K562 (cell line): Measurements from ENCODE around the gene TBXAS1. TPM values are rescaled to one million over a fixed set of nuclear protein-coding genes. Genes with fewer than 3 reads are reported as not detected.

Source experiments
- ATAC-seq: fragments of 200-7000 bp; cut with Tn5 transposase; 3 replicates; pipeline ENCODE4 v1.9.1; 2020; ENCODE audit warnings: moderate library complexity
- BruUV-seq: library from RNA; stranded (reverse); fragments of 400-500 nt; replicated peaks from 2 replicates; lab custom pipeline; 2021; lab: Mats Ljungman, UMichigan
- CTCF ChIA-PET: fragments of 300-600 bp; formaldehyde crosslinking; extraction: SDS; loops from one replicate; lab custom pipeline; 2021; ENCODE audit warnings: low intra/inter-chr PET ratio; lab: Yijun Ruan, JAX
- POLR2A ChIA-PET: fragments of 300-600, 350-650 bp; sonication (Branson Sonifier 250); formaldehyde crosslinking; extraction: SDS; loops from one replicate; lab custom pipeline; 2021; ENCODE audit warnings: antibody characterized with exemption, inconsistent platforms; lab: Yijun Ruan, JAX
- DNase-seq, 4 experiments: peaks; one replicate each; pipeline versions ENCODE4 v3.0.0 to v3.0.0-alpha.2; 2011 to 2018; ENCODE audit warnings: low spot score in 3 of 4, mixed read lengths in 3 of 4; ENCODE audit errors: extremely low read depth in 1 of 4
- FAIRE-seq: peaks from 2 replicates; lab custom pipeline; 2011; peaks lifted over from hg19 to GRCh38; lab: Jason Lieb, UNC
- H2AFZ ChIP-seq: 2 replicates; pipeline ENCODE4 v1.6.0; 2011; ENCODE audit warnings: low read depth, low read length, control low read depth, inconsistent platforms
- H3K27ac ChIP-seq: fragments of 200-600 bp; 3 replicates; pipeline ENCODE4 v1.8.0; 2011; ENCODE audit warnings: low read depth, mild to moderate bottlenecking, control low read depth, inconsistent platforms, low read length, moderate library complexity, mixed read lengths; ENCODE audit errors: extremely low read depth
- H3K27me3 ChIP-seq, 2 experiments: fragments of 300-600 bp in 1 of 2; 2 replicates in 1 of 2; 3 replicates in 1 of 2; pipeline versions ENCODE4 v1.6.0 to v1.8.0; 2011; ENCODE audit warnings: inconsistent platforms in 2 of 2, low read length in 2 of 2, mild to moderate bottlenecking in 1 of 2, mixed read lengths in 1 of 2, moderate library complexity in 1 of 2; ENCODE audit not compliant: control insufficient read depth in 2 of 2, insufficient read depth in 2 of 2
- H3K36me3 ChIP-seq: fragments of 300-600 bp; 3 replicates; pipeline ENCODE4 v1.8.0; 2011; ENCODE audit warnings: mild to moderate bottlenecking, low read length, inconsistent platforms; ENCODE audit not compliant: control insufficient read depth, insufficient read depth
- H3K4me1 ChIP-seq, 2 experiments: fragments of 200-600 bp in 1 of 2; replicated peaks in 1 of 2; 2 replicates in 1 of 2; 3 replicates in 1 of 2; pipeline versions ENCODE4 v1.5.1 to v1.8.0; 2011; ENCODE audit warnings: inconsistent platforms in 2 of 2, low read length in 2 of 2, mild to moderate bottlenecking in 1 of 2, mixed read lengths in 1 of 2, moderate library complexity in 1 of 2; ENCODE audit not compliant: control insufficient read depth in 2 of 2, insufficient read depth in 2 of 2
- H3K4me2 ChIP-seq: 2 replicates; pipeline ENCODE4 v1.6.1; 2011; ENCODE audit warnings: low read length, control low read depth, inconsistent platforms, mixed read lengths; ENCODE audit not compliant: insufficient read depth
- H3K4me3 ChIP-seq: fragments of 200-600 bp; sonication (generic), shearing (Covaris generic); 2 replicates; pipeline ENCODE4 v1.5.1; 2016; ENCODE audit warnings: control low read depth, inconsistent platforms
- H3K79me2 ChIP-seq: fragments of 200-600 bp; 3 replicates; pipeline ENCODE4 v1.8.0; 2011; ENCODE audit warnings: low read length, inconsistent platforms; ENCODE audit not compliant: control insufficient read depth, insufficient read depth
- H3K9ac ChIP-seq, 2 experiments: 2 replicates each; pipeline versions ENCODE4 v1.6.0 to v1.6.1; 2011; ENCODE audit warnings: low read depth in 2 of 2, low read length in 2 of 2, control low read depth in 1 of 2, inconsistent platforms in 1 of 2, mild to moderate bottlenecking in 1 of 2, mixed read lengths in 1 of 2; ENCODE audit not compliant: insufficient read depth in 1 of 2
- H3K9me1 ChIP-seq: one replicate; pipeline ENCODE4 v1.6.0; 2011; ENCODE audit warnings: inconsistent platforms, mild to moderate bottlenecking, low read length, moderate library complexity; ENCODE audit not compliant: control insufficient read depth, insufficient read depth
- H3K9me3 ChIP-seq: replicated peaks from 2 replicates; pipeline ENCODE4 v1.5.1; 2011; ENCODE audit warnings: low read depth, low read length, inconsistent platforms; ENCODE audit not compliant: control insufficient read depth, insufficient read depth
- H4K20me1 ChIP-seq: replicated peaks from 2 replicates; pipeline ENCODE4 v1.6.1; 2011; ENCODE audit warnings: low read length, inconsistent platforms, mixed read lengths; ENCODE audit not compliant: control insufficient read depth, insufficient read depth
- BACH1 ChIP-seq: fragments of 200-800 bp; sonication (Bioruptor generic); IDR thresholded peaks from 2 replicates; pipeline ENCODE4 v1.6.1; 2016; ENCODE audit warnings: missing genetic modification characterization, missing compliant biosample characterization
- EWSR1 ChIP-seq: fragments of 450-650 bp; IDR thresholded peaks from 2 replicates; pipeline ENCODE4 v1.6.1; 2018; ENCODE audit warnings: borderline replicate concordance, mild to moderate bottlenecking, low read depth, moderate library complexity; ENCODE audit not compliant: partially characterized antibody
- HNRNPK ChIP-seq: fragments of 200-400 bp; formaldehyde crosslinking; IDR thresholded peaks from one replicate; pipeline ENCODE4 v1.6.1; 2018; ENCODE audit warnings: mild to moderate bottlenecking, low read depth, low read length; ENCODE audit not compliant: poor library complexity, severe bottlenecking
- LEF1 ChIP-seq: fragments of 450-650 bp; IDR thresholded peaks from 2 replicates; pipeline ENCODE4 v1.6.1; 2016; ENCODE audit warnings: mild to moderate bottlenecking
- MAZ ChIP-seq, 2 experiments: fragments of 450-650 bp in 1 of 2; sonication (generic) in 1 of 2; formaldehyde crosslinking; IDR thresholded peaks in 1 of 2; conservative IDR thresholded peaks in 1 of 2; 2 replicates each; pipeline versions ENCODE4 v1.4.0 to v1.5.0; 2020; ENCODE audit warnings: mild to moderate bottlenecking in 1 of 2, missing genetic modification reagents in 1 of 2
- NCOA1 ChIP-seq: fragments of 450-650 bp; IDR thresholded peaks from 2 replicates; pipeline ENCODE4 v1.6.1; 2016; ENCODE audit warnings: low read depth
- NFXL1 ChIP-seq: fragments of 450-650 bp; formaldehyde crosslinking; IDR thresholded peaks from 2 replicates; pipeline ENCODE4 v1.4.0; 2021; ENCODE audit warnings: mild to moderate bottlenecking
- SETDB1 ChIP-seq: IDR thresholded peaks from one replicate; pipeline ENCODE4 v1.6.1; 2012; ENCODE audit warnings: low read length, control low read depth, inconsistent platforms
- SIRT6 ChIP-seq: IDR thresholded peaks from one replicate; pipeline ENCODE4 v1.6.1; 2012; ENCODE audit warnings: low read depth, mild to moderate bottlenecking, control low read depth, inconsistent platforms, low read length, moderate library complexity
- TAF9B ChIP-seq: fragments of 450-650 bp; IDR thresholded peaks from 2 replicates; pipeline ENCODE4 v1.6.1; 2018; ENCODE audit warnings: mild to moderate bottlenecking; ENCODE audit not compliant: partially characterized antibody
- XRCC3 ChIP-seq: fragments of 450-650 bp; IDR thresholded peaks from 2 replicates; pipeline ENCODE4 v1.6.1; 2017; ENCODE audit warnings: mild to moderate bottlenecking, moderate library complexity
- XRCC4 ChIP-seq: IDR thresholded peaks from one replicate; pipeline ENCODE4 v1.6.1; 2011; ENCODE audit not compliant: insufficient read depth, insufficient read length; ENCODE audit errors: extremely low read depth
- ZBTB8A ChIP-seq: fragments of 450-650 bp; IDR thresholded peaks from 2 replicates; pipeline ENCODE4 v1.6.1; 2018; ENCODE audit warnings: mild to moderate bottlenecking, moderate library complexity; ENCODE audit not compliant: partially characterized antibody
- ZC3H8 ChIP-seq: fragments of 450-650 bp; IDR thresholded peaks from 2 replicates; pipeline ENCODE4 v1.6.1; 2017
- ZNF146 ChIP-seq: IDR thresholded peaks from one replicate; pipeline ENCODE4 v1.6.1; 2018; ENCODE audit warnings: missing compliant biosample characterization; ENCODE audit not compliant: unreplicated experiment
- ZNF507 ChIP-seq: conservative IDR thresholded peaks from 2 replicates; pipeline ENCODE4 v1.6.1; 2017; ENCODE audit warnings: missing genetic modification characterization, missing compliant biosample characterization
- ZNF584 ChIP-seq: fragments of 200-800 bp; sonication (Bioruptor generic); IDR thresholded peaks from 2 replicates; pipeline ENCODE4 v1.6.1; 2016; ENCODE audit warnings: low read depth, mild to moderate bottlenecking, missing genetic modification characterization, missing compliant biosample characterization
- WGBS: fragments of 100-300 bp; shearing (Covaris generic); methylation state at CpG from one replicate; pipeline ENCODE4 v1.1.6; 2016; ENCODE audit warnings: low coverage, mixed read lengths; ENCODE audit not compliant: insufficient coverage; ENCODE audit errors: missing lambda C conversion rate; 5-methylcytosine and 5-hydroxymethylcytosine counted together
- in situ Hi-C: fragments of 300-500 bp; cut with MboI; formaldehyde crosslinking; loops from 4 replicates; pipeline ENCODE4 v1.15.0; 2018; ENCODE audit warnings: inconsistent platforms, mixed read lengths
- intact Hi-C: fragments of 100-400 bp; cut with micrococcal nuclease; formaldehyde crosslinking; loops from 2 replicates; pipeline ENCODE4 v1.14.2; 2022
- polyA plus RNA-seq, 8 experiments: library from polyadenylated mRNA; depleted of rRNA in 4 of 8; stranded (reverse) in 5 of 8; unstranded in 3 of 8; fragments of >200 nt; fragmentation: Nextera tagmentation in 2 of 8; fragmentation: Illumina TruSeq in 1 of 8; extraction: Ambion mirVana in 2 of 8; extraction: Trizol in 1 of 8; gene quantifications; 2 replicates each; pipeline versions ENCODE4 v1.2.1 to v1.2.3, GENCODE V29; 2011 to 2014; ENCODE audit warnings: inconsistent platforms in 1 of 8, missing spikeins in 1 of 8
- total RNA-seq, 7 experiments: library from RNA; depleted of rRNA in 6 of 7; stranded (reverse); fragments of >200 nt in 6 of 7; fragmentation: Illumina TruSeq in 2 of 7; extraction: Trizol in 2 of 7; gene quantifications; 2 replicates each; pipeline versions ENCODE4 v1.2.1 to v1.2.3, GENCODE V29; 2011 to 2021; ENCODE audit warnings: low replicate concordance in 1 of 7
- TF ChIP-seq, protein P1 (sequence below), 3 experiments: IDR thresholded peaks in 2 of 3; conservative IDR thresholded peaks in 1 of 3; 2 replicates each; pipeline ENCODE4 v1.5.1; 2011 to 2012; ENCODE audit warnings: low read length in 3 of 3, mild to moderate bottlenecking in 3 of 3, control low read depth in 2 of 3, improper control_type of control experiment in 1 of 3, inconsistent platforms in 1 of 3, low read depth in 1 of 3, mixed read lengths in 1 of 3, moderate library complexity in 1 of 3; ENCODE audit not compliant: insufficient read depth in 2 of 3

The TBXAS1 gene
- total and polyA plus RNA-seq, 9 of the 15 experiments (the other 6 are each of a cell fraction or from before 2014, with no cell fraction given), result 1.1 to 8.3 (median 1.9) TPM

GRCh38 chr7:139827042-139827441 is 2.0 kb upstream of the TBXAS1 start (continued):
- TF ChIP-seq, protein P1, sequence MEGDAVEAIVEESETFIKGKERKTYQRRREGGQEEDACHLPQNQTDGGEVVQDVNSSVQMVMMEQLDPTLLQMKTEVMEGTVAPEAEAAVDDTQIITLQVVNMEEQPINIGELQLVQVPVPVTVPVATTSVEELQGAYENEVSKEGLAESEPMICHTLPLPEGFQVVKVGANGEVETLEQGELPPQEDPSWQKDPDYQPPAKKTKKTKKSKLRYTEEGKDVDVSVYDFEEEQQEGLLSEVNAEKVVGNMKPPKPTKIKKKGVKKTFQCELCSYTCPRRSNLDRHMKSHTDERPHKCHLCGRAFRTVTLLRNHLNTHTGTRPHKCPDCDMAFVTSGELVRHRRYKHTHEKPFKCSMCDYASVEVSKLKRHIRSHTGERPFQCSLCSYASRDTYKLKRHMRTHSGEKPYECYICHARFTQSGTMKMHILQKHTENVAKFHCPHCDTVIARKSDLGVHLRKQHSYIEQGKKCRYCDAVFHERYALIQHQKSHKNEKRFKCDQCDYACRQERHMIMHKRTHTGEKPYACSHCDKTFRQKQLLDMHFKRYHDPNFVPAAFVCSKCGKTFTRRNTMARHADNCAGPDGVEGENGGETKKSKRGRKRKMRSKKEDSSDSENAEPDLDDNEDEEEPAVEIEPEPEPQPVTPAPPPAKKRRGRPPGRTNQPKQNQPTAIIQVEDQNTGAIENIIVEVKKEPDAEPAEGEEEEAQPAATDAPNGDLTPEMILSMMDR (IDR thresholded peaks at IDR 0.05 in 2 of 3, conservative IDR thresholded peaks at IDR 0.05 in 1 of 3; ENCODE audit: insufficient read depth in 2 of 3, low read depth in 1 of 3, low read length in 3 of 3), result peak; percentile 28 to 41 (median 37); a peak in 3 of 6 replicates
- TF ChIP-seq ZNF507 (tag), result peak; percentile 61
- TF ChIP-seq EWSR1, result no peak
- no peak for TF ChIP-seq NFXL1 (CRISPR knock-in tag)
- no peak for TF ChIP-seq XRCC4
- no peak for TF ChIP-seq ZNF146 (CRISPR knock-in tag)
- no peak for TF ChIP-seq NCOA1
- TF ChIP-seq, all 486 proteins: peak for 7

DNA sequence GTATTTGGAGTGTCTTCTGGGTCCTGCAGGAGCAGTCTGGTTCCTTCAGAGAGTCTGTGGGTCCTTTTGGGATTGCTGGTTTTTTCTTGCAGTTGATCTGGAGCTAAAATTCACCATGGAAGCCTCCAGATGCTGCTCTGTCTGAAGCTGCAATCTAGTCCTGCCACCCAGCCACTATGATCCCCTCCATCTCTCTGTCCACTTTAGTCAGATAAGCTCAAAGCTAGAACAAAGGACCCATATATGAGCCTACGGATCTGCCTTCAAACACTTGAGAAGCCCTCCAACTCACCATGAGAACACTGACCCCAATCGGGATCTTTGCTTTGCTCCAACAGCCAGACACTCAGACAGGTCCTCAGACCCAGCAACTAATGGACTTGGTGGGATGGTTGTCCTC is 618 bp upstream of the TBXAS1 start:
- Histone ChIP-seq H3K4me1 (peaks cover 4 to 22% of the 10 kb centered on the region in 2 experiments; a peak in 4 of 5 replicates), H3K9me1 (no peaks in the 10 kb centered on the region), H3K79me2 (no peaks in the 10 kb centered on the region), H3K9ac (no peak overlapping the region), H4K20me1 (no peaks in the 10 kb centered on the region), H3K9me3 (no peaks in the 10 kb centered on the region), H3K36me3 (no peaks in the 10 kb centered on the region), H3K4me3 (no peak overlapping the region), H2AFZ (no peak overlapping the region), H3K27ac (no peak overlapping the region), H3K27me3 (peaks cover 23 to 34% of the 10 kb centered on the region in 2 experiments), H3K4me2 (no peak overlapping the region)
- intact Hi-C loops, result no loop called here
- FAIRE-seq (no peak), DNase-seq (no peak), ATAC-seq (no peak)
- in situ Hi-C loops, result no loop called here
- TF ChIP-seq ZNF584 (no peak), SIRT6 (no peak), XRCC3 (no peak), ZBTB8A (no peak), TAF9B (no peak), BACH1 (tag) (no peak), LEF1 (no peak), MAZ (CRISPR knock-in tag; conservative IDR thresholded peaks at IDR 0.05 in 1 of 2, IDR thresholded peaks at IDR 0.05 in 1 of 2) (no peak), ZC3H8 (no peak), HNRNPK (no peak), SETDB1 (no peak)
- no TSS peak for BruUV-seq
- POLR2A ChIA-PET, result interaction anchor here (0.7 to 1.4 kb wide), 4 partner anchors 11 to 177 kb away, joined by 3 to 4 read pairs (median 3); no protein-coding TSS in a partner anchor
- CTCF ChIA-PET, result no interaction called here
- WGBS, result 4% methylated on average over 2 of the region's 2 CpGs
